Stimulated activated effector memory CD8-positive, alpha-beta T cell treated with anti-CD3 and anti-CD28 coated beads, Interleukin-12 subunit alpha, Interleukin-12 subunit beta, amount 100 ng/mL, for 72 hours (primary cell): Measurements from ENCODE around the gene EIF3K.
"Not testable (repeated sequence)": the region's sequence is repeated elsewhere in the genome, so short reads cannot be mapped to it uniquely, and the experiment has no call there.

Experiments used
- ATAC-seq: fragments of 150-1000 bp; cut with Tn5 transposase; 2 replicates; pipeline ENCODE4 v1.10.0; 2021
- DNase-seq, 2 donors: peaks; one replicate each; pipeline ENCODE4 v3.0.0; 2021 to 2022; ENCODE audit warnings: low spot score in 2 of 2
- H3K27ac Mint-ChIP-seq: one replicate; pipeline ENCODE4 v1.8.0; 2022; ENCODE audit warnings: mild to moderate bottlenecking, mixed read lengths
- H3K36me3 Mint-ChIP-seq: one replicate; pipeline ENCODE4 v1.8.0; 2022; ENCODE audit warnings: mild to moderate bottlenecking, mixed read lengths
- H3K4me1 Mint-ChIP-seq: one replicate; pipeline ENCODE4 v1.8.0; 2022; ENCODE audit warnings: mixed read lengths
- H3K4me3 Mint-ChIP-seq: one replicate; pipeline ENCODE4 v1.8.0; 2022; ENCODE audit warnings: mild to moderate bottlenecking, mixed read lengths
- H3K9me3 Mint-ChIP-seq: one replicate; pipeline ENCODE4 v1.8.0; 2022; ENCODE audit warnings: mixed read lengths

Gene EIF3K

GRCh38 chr19:38618590-38619360, at the start of gene EIF3K:
Gene EIF3K, plus strand, starts transcription at chr19:38619188. Its CDS starts 81 bp downstream, at chr19:38619269.
- DNase-seq (peak; percentile 97 to 100), ATAC-seq (peak; percentile 76)
- H3K9me3 Mint-ChIP-seq = no peaks in the 10 kb centered on the region
- peaks cover 83% of the 10 kb centered on the region for H3K36me3 Mint-ChIP-seq
- peak within 1 kb of the TSS; percentile 96 for H3K27ac Mint-ChIP-seq
- H3K4me1 Mint-ChIP-seq = peaks cover 59% of the 10 kb centered on the region
- peak within 1 kb of the TSS; percentile 100 for H3K4me3 Mint-ChIP-seq

- H3K27ac Mint-ChIP-seq = no peak overlapping the region
- H3K4me3 Mint-ChIP-seq = no peak overlapping the region
- H3K9me3 Mint-ChIP-seq = no peaks in the 10 kb centered on the region
- DNase-seq (no peak), ATAC-seq (peak; percentile 17)
- H3K4me1 Mint-ChIP-seq = peaks cover 6% of the 10 kb centered on the region
- peaks cover 48% of the 10 kb centered on the region for H3K36me3 Mint-ChIP-seq
These were observed 49.5 kb upstream of the EIF3K start for GRCh38 chr19:38569368-38569983.

GRCh38 chr19:38571682-38572081, 47.3 kb upstream of the EIF3K start:
- no peaks in the 10 kb centered on the region for H3K9me3 Mint-ChIP-seq
- no peak overlapping the region for H3K4me3 Mint-ChIP-seq
- H3K4me1 Mint-ChIP-seq = no peaks in the 10 kb centered on the region
- H3K36me3 Mint-ChIP-seq = peaks cover 44% of the 10 kb centered on the region
- DNase-seq (no peak), ATAC-seq (no peak)
- H3K27ac Mint-ChIP-seq = no peak overlapping the region

- Mint-ChIP-seq H3K9me3 (no peaks in the 10 kb centered on the region), H3K4me1 (peaks cover 9% of the 10 kb centered on the region), H3K27ac (no peak overlapping the region), H3K36me3 (peaks cover 17% of the 10 kb centered on the region), H3K4me3 (no peak overlapping the region)
- ATAC-seq (no peak), DNase-seq (no peak)
These were observed 41.2 kb upstream of the EIF3K start for GRCh38 chr19:38577826-38578225.

GRCh38 chr19:38579304-38579703, 39.7 kb upstream of the EIF3K start:
- not testable (repeated sequence) for H3K9me3 Mint-ChIP-seq, H3K4me3 Mint-ChIP-seq, DNase-seq, H3K36me3 Mint-ChIP-seq
- Mint-ChIP-seq H3K27ac (peak overlapping the region; percentile 52), H3K4me1 (peaks cover 16% of the 10 kb centered on the region)
- ATAC-seq = peak; percentile 67

- H3K4me3 Mint-ChIP-seq = no peak overlapping the region
- DNase-seq (no peak), ATAC-seq (no peak)
- no peaks in the 10 kb centered on the region for H3K9me3 Mint-ChIP-seq
- H3K27ac Mint-ChIP-seq = peak overlapping the region; percentile 52
- H3K36me3 Mint-ChIP-seq = peaks cover 4% of the 10 kb centered on the region
- H3K4me1 Mint-ChIP-seq = peaks cover 16% of the 10 kb centered on the region
These were observed 38.9 kb upstream of the EIF3K start for GRCh38 chr19:38580080-38580479.

GRCh38 chr19:38583219-38583984, 35.6 kb upstream of the EIF3K start:
- ATAC-seq (peak; percentile 33), DNase-seq (no peak)
- H3K4me3 Mint-ChIP-seq = no peak overlapping the region
- peaks cover 22% of the 10 kb centered on the region for H3K4me1 Mint-ChIP-seq
- peak overlapping the region; percentile 54 for H3K27ac Mint-ChIP-seq
- peaks cover 32% of the 10 kb centered on the region for H3K36me3 Mint-ChIP-seq
- H3K9me3 Mint-ChIP-seq = no peaks in the 10 kb centered on the region

GRCh38 chr19:38583985-38584305, 35.0 kb upstream of the EIF3K start:
- H3K27ac Mint-ChIP-seq = peak overlapping the region; percentile 54
- peaks cover 38% of the 10 kb centered on the region for H3K36me3 Mint-ChIP-seq
- no peak for ATAC-seq
- no peaks in the 10 kb centered on the region for H3K9me3 Mint-ChIP-seq
- no peak overlapping the region for H3K4me3 Mint-ChIP-seq
- DNase-seq = no peak
- H3K4me1 Mint-ChIP-seq = peaks cover 22% of the 10 kb centered on the region

GRCh38 chr19:38587562-38587961, 31.4 kb upstream of the EIF3K start:
- Mint-ChIP-seq H3K9me3 (no peaks in the 10 kb centered on the region), H3K27ac (peak overlapping the region; percentile 24), H3K36me3 (peaks cover 69% of the 10 kb centered on the region), H3K4me1 (peaks cover 13% of the 10 kb centered on the region), H3K4me3 (no peak overlapping the region)
- DNase-seq (no peak), ATAC-seq (no peak)

- DNase-seq (no peak), ATAC-seq (no peak)
- Mint-ChIP-seq H3K9me3 (no peaks in the 10 kb centered on the region), H3K27ac (peak overlapping the region; percentile 24), H3K36me3 (peaks cover 74% of the 10 kb centered on the region), H3K4me1 (peaks cover 13% of the 10 kb centered on the region), H3K4me3 (no peak overlapping the region)
These were observed 30.9 kb upstream of the EIF3K start for GRCh38 chr19:38588041-38588440.

GRCh38 chr19:38592940-38593339, 26.0 kb upstream of the EIF3K start:
- DNase-seq (no peak), ATAC-seq (no peak)
- Mint-ChIP-seq H3K27ac (no peak overlapping the region), H3K9me3 (no peaks in the 10 kb centered on the region), H3K4me3 (no peak overlapping the region), H3K4me1 (peaks cover 10% of the 10 kb centered on the region), H3K36me3 (peaks cover 94% of the 10 kb centered on the region)

GRCh38 chr19:38596057-38596981, 22.7 kb upstream of the EIF3K start:
- H3K27ac Mint-ChIP-seq = no peak overlapping the region
- H3K4me1 Mint-ChIP-seq = peaks cover 16% of the 10 kb centered on the region
- no peaks in the 10 kb centered on the region for H3K9me3 Mint-ChIP-seq
- DNase-seq = no peak
- H3K36me3 Mint-ChIP-seq = peaks cover 93% of the 10 kb centered on the region
- peak; percentile 51 for ATAC-seq
- H3K4me3 Mint-ChIP-seq = no peak overlapping the region

- peak; percentile 13 for ATAC-seq
- H3K9me3 Mint-ChIP-seq = no peaks in the 10 kb centered on the region
- H3K27ac Mint-ChIP-seq = peak overlapping the region; percentile 73
- H3K4me3 Mint-ChIP-seq = no peak overlapping the region
- DNase-seq = no peak
- H3K4me1 Mint-ChIP-seq = peaks cover 17% of the 10 kb centered on the region
- H3K36me3 Mint-ChIP-seq = peaks cover 91% of the 10 kb centered on the region
These were observed 21.9 kb upstream of the EIF3K start for GRCh38 chr19:38597075-38597474.

- peaks cover 17% of the 10 kb centered on the region for H3K4me1 Mint-ChIP-seq
- ATAC-seq = no peak
- no peak overlapping the region for H3K4me3 Mint-ChIP-seq
- H3K36me3 Mint-ChIP-seq = peaks cover 78% of the 10 kb centered on the region
- no peak for DNase-seq
- no peak overlapping the region for H3K27ac Mint-ChIP-seq
- H3K9me3 Mint-ChIP-seq = no peaks in the 10 kb centered on the region
These were observed 19.3 kb upstream of the EIF3K start for GRCh38 chr19:38599722-38600121.

- not testable (repeated sequence) for H3K27ac Mint-ChIP-seq, ATAC-seq, H3K4me3 Mint-ChIP-seq, DNase-seq, H3K9me3 Mint-ChIP-seq
- Mint-ChIP-seq H3K4me1 (peaks cover 20% of the 10 kb centered on the region), H3K36me3 (peaks cover 82% of the 10 kb centered on the region)
These were observed 16.1 kb upstream of the EIF3K start for GRCh38 chr19:38602856-38603255.
